ENCODE data around the gene C21orf91. TPM values are rescaled to one million over a fixed set of nuclear protein-coding genes. Genes with fewer than 3 reads are reported as not detected.

Gene C21orf91
- total RNA-seq, 1 donor from 2014 or later: 4.7 TPM

Other genes with a start within 250 kb of the C21orf91 start
- gene BTG3, start 206.5 kb downstream of the C21orf91 start, total RNA-seq: 26.4 and 29.7 TPM in 2 replicates